ENCODE results near the gene MIS18A.

The MIS18A gene

GRCh38 chr21:32249511-32250280 is 29.2 kb downstream of the MIS18A start:
- no peak for DNase-seq

GRCh38 chr21:32248571-32249461 is 30.0 kb downstream of the MIS18A start:
- no peak for DNase-seq

GRCh38 chr21:32246571-32247140 is 32.2 kb downstream of the MIS18A start:
- no peak for DNase-seq

- no peak for DNase-seq
These were observed 32.9 kb downstream of the MIS18A start for GRCh38 chr21:32245971-32246370.

GRCh38 chr21:32240851-32241687 is 37.8 kb downstream of the MIS18A start:
- DNase-seq: no peak

GRCh38 chr21:32239551-32239950 is 39.3 kb downstream of the MIS18A start:
- no peak for DNase-seq

GRCh38 chr21:32238063-32238462 is 40.8 kb downstream of the MIS18A start:
- DNase-seq: no peak

GRCh38 chr21:32237021-32237420 is 41.8 kb downstream of the MIS18A start:
- no peak for DNase-seq

- DNase-seq: no peak
These were observed 45.0 kb downstream of the MIS18A start for GRCh38 chr21:32233722-32234301.

GRCh38 chr21:32233055-32233546 is 45.7 kb downstream of the MIS18A start:
- DNase-seq: no peak

GRCh38 chr21:32226444-32226843 is 52.4 kb downstream of the MIS18A start:
- DNase-seq: no peak

Data from effector CD4-positive, alpha-beta T cell (primary cell).